ENCODE results near the gene OR6K2.

- TF ChIP-seq POLR2A (IDR thresholded peaks at IDR 0.05) (no peak), CTCF (IDR thresholded peaks at IDR 0.05) (no peak)
These were observed 21.2 kb downstream of the OR6K2 start for GRCh38 chr1:158679289-158679688.
